HG02973 (cell line): ENCODE measurements around the gene KIF3B.
"Not testable (repeated sequence)": the region's sequence is repeated elsewhere in the genome, so short reads cannot be mapped to it uniquely, and the experiment has no call there.

Experiments
- ATAC-seq: cut with Tn5 transposase; IDR thresholded peaks from one replicate; pipeline ENCODE4 v1.9.1; 2021; ENCODE audit warnings: moderate library complexity; ENCODE audit not compliant: unreplicated experiment

The KIF3B gene

GRCh38 chr20:32292548-32292947 lies 15.1 kb downstream of the KIF3B start:
- ATAC-seq = no peak

DNA sequence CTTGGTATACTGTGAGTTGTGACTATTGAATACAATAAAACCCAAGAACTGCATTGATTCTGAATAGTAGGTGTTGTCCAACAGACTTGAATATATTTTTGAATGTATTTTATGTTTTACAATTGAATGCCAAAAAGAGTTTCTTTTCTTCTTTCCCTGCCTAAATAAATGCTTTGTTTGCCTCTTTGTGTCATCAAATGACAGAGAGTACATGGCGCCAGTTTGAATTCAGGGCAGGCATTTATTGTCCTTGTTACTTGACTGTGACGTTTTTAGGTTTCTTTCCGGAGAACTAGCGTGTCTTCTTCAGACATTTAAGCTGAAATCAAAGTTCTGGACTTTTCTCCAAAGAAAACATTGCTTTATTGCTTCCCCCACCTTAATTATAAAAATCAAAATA lies 16.6 kb downstream of the KIF3B start:
- no peak for ATAC-seq

DNA sequence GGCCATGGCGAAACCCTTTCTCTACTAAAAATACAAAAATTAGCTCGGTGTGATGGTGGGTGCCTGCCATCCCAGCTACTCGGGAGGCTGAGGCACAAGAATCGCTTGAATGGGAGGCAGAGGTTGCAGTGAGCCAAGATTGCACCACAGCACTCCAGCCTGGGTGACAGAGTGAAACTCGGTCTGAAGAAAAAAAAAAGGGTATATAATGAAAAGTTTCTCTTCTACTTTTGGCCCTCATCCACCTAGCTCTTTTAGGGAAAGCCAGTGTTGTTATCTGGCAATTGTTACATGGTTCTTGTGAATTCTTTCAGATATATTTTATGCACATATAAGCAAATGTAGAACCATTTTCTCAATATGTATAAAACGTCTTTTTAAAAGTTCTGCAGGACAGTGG lies 19.0 kb downstream of the KIF3B start:
- ATAC-seq = no peak

DNA sequence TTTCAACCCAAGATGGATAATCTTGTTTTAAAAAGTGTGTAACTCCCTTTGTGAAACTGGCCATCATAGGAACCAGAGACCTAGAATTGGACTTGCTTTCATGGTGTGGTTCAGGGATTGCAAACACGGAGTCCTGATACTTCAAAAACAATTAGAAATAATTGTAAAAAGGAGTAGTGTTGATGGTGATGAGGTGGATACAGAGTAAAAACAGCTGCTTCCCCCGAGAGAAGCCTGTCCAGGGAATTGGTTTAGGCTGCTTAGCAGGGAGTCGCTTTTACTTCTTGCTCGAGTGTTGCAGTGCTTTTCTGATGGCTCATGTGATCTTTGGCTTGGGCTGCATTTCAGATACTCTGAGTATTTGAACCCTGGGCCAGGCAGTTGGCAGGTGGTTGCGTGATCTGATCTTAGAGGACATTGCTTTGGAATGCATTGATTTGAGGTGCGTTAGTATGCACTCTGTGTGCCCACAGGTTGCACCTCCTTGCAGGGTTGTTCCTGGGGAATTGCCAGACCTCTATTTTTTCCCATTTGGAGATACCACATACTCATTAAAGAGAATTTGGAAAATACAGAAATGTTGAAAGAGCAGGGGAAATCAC lies 19.5 kb downstream of the KIF3B start:
- ATAC-seq = no peak

DNA sequence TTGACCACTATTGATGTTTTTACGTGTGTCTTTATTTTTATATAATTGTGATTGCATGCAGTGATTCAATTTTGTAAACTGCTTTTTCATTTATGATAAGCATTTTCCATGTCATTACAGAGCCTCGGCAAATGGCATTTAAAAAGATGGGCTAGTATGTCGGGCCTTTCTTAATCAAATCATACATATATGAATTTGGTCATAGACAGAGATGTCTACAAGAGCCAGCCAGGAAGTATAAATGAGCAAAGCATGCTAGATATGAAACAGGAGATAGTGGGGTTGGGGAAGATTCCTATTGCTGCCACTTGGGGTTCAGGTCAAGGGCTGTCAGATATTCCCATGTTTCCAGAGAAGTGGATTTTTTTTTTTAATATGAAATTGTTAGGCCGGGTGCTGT lies 20.0 kb downstream of the KIF3B start:
- ATAC-seq = no peak

DNA sequence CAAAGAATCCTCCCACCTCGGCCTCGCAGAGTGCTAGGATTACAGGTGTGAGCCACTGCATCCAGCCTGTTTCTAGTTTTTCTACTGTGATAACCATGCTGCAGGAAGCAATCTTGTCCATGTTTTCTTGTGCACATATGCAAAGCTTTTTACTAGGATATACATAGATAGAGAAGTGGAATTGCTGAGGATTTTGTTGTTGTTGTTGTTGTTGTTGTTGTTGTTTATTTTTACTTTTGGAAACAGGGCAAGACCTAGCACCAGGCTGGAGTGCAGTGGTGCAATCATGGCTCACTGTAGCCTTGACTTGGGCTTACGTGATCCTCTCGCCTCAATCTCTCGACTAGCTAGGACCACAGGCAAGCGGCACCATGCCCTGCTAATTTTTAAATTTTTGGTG lies 23.2 kb downstream of the KIF3B start:
- ATAC-seq = no peak

GRCh38 chr20:32301719-32302506 lies 24.5 kb downstream of the KIF3B start:
- no peak for ATAC-seq

GRCh38 chr20:32302507-32302872 lies 25.0 kb downstream of the KIF3B start:
- ATAC-seq = no peak

DNA sequence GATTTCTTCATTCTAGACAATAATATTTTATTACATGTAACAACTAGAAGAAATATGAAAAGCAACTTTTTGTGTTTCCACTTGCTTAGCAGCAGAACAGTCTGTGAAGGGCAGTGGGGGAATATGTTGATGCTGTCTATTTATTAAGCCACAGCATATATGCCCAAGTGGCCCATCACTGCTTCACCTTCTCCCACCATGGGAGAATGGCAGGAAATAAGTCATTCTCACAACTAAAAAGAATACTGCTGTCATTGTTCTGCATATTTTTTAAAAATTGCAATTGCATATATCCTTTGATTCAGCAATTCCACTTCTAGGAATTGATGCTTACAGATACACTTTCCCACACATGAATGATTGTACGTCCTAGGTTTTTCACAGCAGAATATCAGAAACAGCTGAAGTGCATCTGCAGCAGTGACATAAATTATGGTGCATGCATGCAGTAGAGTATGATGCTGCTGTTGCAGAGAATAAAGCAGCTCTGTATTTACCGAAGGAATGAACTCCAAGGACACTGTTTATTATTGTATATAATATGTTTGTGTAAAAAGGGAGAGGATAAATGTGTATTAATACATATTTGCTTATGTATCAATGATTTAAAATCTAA lies 26.8 kb downstream of the KIF3B start:
- no peak for ATAC-seq

GRCh38 chr20:32312718-32313424 lies 35.4 kb downstream of the KIF3B start:
- ATAC-seq = no peak

DNA sequence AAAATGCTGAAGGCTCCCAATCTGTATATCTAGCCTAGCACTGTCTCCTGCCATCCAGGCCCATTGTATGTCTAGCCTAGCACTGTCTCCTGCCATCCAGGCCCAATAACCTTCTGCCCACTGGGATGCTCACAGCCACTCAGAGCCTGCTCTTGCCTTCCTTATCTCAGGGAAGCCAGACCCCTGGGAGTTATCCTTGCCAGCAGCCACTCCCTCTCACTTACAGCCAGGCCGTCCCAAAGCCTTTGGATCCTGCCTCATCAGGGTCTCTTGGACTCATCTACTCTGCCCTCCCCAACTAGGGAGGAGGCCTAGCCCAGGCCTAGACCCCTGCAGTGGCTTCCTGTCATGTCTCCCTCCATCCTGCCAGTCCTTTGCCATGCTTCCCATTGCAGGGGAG lies 37.3 kb downstream of the KIF3B start:
- no peak for ATAC-seq

DNA sequence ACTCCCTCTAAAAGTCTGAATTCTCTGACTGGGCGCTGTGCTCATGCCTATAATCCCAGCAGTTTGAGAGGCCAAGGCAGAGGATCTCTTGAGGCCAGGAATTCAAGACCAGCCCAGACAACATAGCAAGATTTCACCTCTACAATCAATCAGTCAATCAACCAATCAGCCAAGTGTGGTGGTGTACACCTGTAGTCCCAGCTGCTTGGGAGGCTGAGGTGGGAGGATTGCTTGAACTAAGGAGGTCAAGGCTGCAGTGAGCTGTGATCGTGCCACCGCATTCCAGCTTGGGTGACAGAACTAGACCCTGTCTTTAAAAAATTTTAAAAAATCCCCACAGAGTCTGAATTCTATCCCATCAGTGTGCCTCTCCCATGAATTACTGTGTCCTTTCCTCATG lies 37.9 kb downstream of the KIF3B start:
- ATAC-seq = no peak

DNA sequence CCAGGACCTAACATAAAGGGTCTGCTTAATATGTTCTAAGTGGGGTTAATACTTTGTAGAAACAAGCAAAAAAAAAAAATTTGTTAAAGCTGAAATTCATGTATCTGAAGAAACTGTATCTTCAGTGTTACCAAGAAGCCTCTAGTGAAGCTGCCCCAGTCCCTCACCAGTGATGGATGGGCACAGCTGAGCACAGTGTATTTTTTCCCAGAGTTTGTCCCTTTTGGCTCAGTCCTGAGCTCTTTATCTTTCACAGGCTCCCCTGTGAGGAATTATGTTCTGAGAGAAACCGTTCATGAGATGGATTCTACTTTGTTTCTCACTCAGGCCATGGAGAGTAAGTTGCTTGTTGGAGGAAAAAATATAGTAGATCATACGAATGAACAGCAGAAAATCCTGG lies 38.4 kb downstream of the KIF3B start:
- no peak for ATAC-seq

GRCh38 chr20:32316667-32317066 lies 39.2 kb downstream of the KIF3B start:
- no peak for ATAC-seq

DNA sequence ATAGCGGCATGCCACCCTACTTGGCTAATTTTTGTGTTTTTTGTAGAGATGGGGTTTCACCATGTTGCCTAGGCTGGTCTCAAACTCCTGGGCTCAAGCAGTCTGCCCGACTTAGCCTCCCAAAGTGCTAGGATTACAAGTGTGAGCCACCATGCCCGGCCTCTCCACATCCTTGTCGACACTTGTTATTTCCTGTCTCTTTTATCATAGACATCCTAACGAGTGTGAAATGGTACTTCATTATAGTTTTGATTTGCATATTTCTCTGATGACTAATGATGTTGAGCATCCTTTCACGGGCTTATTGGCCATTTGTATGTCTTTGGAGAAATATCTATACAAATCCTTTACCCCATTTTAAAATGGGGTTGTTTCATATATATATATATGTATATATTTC lies 41.6 kb downstream of the KIF3B start:
- no peak for ATAC-seq

DNA sequence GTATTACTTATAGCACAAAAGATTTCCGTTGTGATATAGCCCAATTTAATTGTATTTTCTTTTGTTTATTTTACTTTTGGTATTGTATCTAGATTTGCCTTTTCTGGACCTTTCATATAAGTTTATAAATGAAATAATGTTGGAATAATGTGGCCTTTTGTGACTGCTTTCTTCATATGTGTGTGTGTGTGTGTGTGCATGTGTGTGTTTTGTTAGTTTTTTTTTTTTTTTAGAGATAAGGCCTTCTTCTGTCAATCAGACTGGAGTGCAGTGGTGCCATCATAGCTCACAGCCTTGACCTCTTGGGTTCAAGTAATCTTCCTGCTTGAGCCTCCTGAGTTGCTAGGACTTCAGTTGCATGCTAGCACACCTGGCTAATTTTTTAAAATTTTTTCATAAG lies 42.9 kb downstream of the KIF3B start:
- no peak for ATAC-seq

GRCh38 chr20:32321390-32321789 lies 43.9 kb downstream of the KIF3B start:
- ATAC-seq = no peak

GRCh38 chr20:32322260-32322659 lies 44.8 kb downstream of the KIF3B start:
- ATAC-seq = not testable (repeated sequence)

GRCh38 chr20:32323761-32324160 lies 46.3 kb downstream of the KIF3B start:
- not testable (repeated sequence) for ATAC-seq

- no peak for ATAC-seq
These were observed 48.5 kb downstream of the KIF3B start for GRCh38 chr20:32325706-32326503.

- no peak for ATAC-seq
These were observed 49.0 kb downstream of the KIF3B start for GRCh38 chr20:32326504-32326845.
